GM19035 (cell line): ENCODE data around the gene UCMA.
"Not testable (repeated sequence)": the region's sequence is repeated elsewhere in the genome, so short reads cannot be mapped to it uniquely, and the experiment has no call there.

ENCODE experiments used
- ATAC-seq: cut with Tn5 transposase; IDR thresholded peaks from one replicate; pipeline ENCODE4 v1.9.1; 2021; ENCODE audit not compliant: unreplicated experiment

Gene UCMA

GRCh38 chr10:13234172-13234571 is at the start of gene UCMA:
Gene UCMA (minus strand): TSS chr10:13234374. CDS start chr10:13234258, 116 bp downstream.
- no peak for ATAC-seq

DNA sequence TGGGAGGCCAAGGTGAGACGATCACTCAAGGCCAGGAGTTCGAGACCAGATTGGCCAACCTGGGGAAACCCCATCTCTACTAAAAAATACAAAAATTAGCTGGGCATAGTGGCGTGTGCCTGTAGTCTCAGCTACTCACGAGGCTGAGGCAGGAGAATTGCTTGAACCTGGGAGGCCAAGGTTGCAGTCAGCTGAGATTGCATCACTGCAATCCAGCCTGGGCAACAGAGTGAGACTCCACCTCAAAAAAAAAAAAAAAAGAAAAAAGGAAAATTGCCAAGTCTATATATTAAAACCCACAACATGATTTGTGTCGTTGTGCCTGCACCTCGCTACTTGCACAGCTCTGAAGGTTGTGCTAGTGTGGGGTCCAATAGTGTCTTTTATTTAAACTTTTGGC is 48.2 kb upstream of the UCMA start:
- not testable (repeated sequence) for ATAC-seq

DNA sequence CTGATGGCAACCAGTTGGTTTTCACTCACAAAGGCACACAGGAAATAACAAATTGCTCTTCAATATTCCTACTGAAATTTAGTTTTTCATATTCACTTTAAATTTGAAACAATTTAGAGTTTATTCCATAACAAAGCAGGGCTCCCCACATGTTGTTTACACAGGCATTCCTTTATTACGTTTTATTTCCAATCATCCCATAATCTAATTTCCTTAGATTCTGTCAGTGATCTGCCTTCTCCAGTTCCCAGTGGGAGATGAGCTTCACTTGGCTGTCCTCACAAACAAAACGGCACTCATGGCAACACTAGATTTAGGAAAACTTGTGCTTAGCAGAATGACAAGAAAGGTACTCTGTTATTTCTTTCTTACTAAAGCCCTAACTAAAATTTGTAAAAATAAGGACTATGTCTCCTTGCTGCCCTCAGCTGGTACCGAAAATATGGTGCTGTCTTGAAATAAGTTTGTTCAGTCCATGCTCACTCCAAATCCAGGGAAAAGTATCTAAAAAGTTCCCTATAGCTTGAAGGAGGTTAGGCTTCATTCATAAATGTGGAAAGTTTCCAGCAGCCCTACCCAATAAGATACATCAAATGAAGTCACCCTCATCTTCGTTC is 42.7 kb upstream of the UCMA start:
- no peak for ATAC-seq

GRCh38 chr10:13276146-13276545 is 42.0 kb upstream of the UCMA start:
- not testable (repeated sequence) for ATAC-seq

GRCh38 chr10:13272164-13272571 is 38.0 kb upstream of the UCMA start:
- ATAC-seq: peak; percentile 46

GRCh38 chr10:13271552-13272163 is 37.5 kb upstream of the UCMA start:
- peak; percentile 91 for ATAC-seq

- no peak for ATAC-seq
These were observed 36.8 kb upstream of the UCMA start for GRCh38 chr10:13270877-13271551.

- ATAC-seq: no peak
These were observed 34.7 kb upstream of the UCMA start for GRCh38 chr10:13268841-13269240.

DNA sequence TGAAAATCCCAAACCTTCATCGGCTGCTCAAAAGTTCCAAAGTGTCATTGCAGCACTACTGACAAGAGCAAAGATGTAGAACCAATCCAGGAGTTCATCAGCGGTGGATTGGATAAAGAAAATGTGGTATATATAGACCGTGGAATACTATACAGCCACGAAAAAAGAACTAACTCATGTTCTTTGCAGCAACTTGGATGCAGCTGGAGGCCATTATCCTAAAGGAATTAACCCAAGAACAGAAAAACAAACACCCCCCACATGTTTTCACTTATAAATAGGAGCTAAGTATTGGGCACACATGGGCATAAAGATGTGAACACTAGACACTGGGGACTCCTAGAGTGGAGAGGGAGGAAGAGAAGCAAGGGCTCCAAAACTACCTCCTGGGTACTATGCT is 34.1 kb upstream of the UCMA start:
- ATAC-seq: no peak

DNA sequence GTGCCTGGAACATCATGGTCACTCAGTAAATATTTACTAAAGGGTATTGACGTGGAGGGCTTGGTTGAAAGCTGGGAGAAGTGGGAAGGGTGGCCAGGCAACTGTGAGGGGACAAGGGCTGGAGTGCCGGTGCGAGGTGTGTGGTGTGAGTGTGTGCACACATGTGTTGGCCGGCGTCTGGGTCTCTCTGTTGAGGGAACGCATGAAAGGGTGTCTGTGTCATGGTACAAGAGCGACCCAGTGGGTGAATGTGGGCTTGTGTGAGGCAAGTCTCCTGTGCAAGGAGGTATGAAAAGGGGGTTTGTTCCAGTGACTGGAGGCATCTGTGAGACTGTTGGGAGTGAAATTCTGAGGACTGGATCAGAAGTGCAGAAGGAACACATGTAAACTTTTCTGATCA is 29.4 kb upstream of the UCMA start:
- ATAC-seq: no peak

- ATAC-seq: no peak
These were observed 28.3 kb upstream of the UCMA start for GRCh38 chr10:13262433-13262832.

- no peak for ATAC-seq
These were observed 23.5 kb upstream of the UCMA start for GRCh38 chr10:13257621-13258140.

DNA sequence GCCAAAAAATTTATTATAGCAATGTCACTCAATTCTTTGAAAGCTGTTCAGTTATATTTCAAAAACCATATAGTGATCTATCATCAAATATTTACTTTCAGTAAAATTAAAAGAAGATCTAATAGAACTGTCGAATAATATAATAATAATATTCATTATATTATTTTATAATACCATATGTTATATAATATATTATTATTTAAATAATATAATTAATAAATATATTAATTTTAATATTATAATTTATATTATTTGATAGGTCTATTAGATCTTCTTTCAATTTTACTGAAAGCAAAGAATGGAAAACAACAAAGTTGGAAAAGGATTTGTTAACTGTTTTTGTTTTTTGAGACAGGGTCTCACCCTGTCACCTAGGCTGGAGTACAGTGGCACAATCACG is 22.5 kb upstream of the UCMA start:
- ATAC-seq: no peak

GRCh38 chr10:13253726-13254125 is 19.6 kb upstream of the UCMA start:
- no peak for ATAC-seq

DNA sequence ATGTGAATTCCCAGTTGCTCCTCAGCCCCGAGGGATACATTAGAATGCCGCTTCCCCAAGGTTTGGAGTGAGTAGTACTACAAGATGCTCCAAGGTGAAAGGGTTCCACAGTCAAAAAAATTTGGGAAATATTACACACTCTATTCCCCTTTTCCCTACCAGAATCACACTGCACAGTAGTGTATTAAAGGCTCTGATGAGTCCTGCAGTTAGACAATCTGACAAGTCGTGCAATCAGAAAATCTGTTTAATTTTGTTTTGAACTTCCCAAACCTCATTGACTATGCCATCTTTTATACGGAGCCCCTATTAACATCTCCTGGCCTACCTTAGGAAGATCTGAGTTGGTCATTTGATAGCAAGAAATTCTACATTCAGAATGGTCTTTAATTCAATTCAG is 13.6 kb upstream of the UCMA start:
- no peak for ATAC-seq

GRCh38 chr10:13247246-13247645 is 13.1 kb upstream of the UCMA start:
- no peak for ATAC-seq

DNA sequence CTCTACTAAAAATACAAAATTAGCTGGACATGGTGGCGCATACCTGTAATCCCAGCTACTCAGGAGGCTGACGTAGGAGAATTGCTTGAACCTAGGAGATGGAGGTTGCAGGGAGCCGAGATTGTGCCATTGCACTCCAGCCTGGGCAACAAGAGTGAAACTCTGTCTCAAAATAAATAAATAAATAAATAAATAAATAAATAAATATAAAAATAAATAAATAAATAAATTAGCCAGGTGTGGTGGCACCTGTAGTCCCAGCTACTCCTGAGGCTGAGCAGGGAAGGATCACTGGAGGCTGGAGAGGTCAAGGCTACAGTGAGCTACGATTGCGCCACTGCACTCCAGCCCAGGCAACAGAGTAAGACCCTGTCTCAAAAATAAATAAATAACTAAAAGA is 8.1 kb upstream of the UCMA start:
- ATAC-seq: not testable (repeated sequence)

DNA sequence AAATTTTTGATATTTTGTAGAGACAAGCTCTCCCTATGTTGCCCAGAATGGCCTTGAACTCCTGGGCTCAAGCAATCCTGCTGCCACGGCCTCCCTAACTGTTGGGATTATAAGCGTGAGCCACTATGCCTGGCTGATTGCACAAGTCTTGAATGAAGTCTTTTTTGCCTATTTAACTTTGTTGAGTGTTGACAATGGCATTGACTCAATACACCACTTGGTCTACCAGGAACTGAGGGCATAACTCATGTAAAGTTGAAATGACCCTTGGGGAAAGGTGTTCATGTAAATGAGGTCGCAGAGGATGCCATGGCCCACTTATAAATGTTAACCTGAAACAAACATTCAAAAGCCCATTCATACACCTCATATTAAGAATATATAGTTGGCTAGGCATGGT is 7.4 kb upstream of the UCMA start:
- no peak for ATAC-seq

- ATAC-seq: no peak
These were observed 5.7 kb upstream of the UCMA start for GRCh38 chr10:13239923-13240322.

DNA sequence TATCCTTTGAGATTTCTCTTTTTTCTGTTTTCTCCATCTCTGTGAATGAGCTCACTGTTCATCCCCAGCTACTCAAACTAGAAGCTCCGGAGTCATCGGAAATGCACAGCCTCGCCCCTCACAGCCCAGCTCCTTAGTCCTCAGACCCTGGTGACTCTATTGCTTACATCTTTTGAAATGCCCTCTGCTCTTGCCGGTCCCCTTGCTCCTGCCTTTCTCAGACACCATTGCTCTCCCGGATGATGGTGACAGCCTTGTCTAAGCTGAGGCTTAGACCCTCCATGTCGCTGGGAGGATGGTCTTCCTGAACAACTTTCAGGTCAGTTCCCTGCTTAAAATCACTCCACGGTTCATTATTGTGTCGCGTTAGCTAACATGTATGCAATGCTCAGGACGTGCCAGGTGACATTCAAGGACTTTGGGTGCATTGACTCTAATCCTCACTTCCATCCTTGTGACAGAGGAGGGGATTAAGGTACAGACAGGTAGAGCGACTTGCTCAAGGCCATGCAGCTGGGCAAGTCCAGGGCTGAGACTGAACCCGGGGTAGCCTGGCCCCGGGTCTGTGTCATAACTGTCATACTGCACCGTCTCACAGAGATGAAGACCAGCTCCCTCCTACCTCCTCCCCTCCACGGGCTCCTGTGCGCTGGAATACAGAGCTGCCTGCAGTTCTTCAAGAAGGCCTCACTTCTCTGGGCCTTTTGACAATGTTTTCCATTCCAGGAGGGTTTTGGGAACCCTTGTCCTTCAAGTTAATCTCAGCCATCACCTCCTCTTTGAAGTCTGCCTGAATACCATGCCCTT is 4.3 kb upstream of the UCMA start:
- no peak for ATAC-seq

DNA sequence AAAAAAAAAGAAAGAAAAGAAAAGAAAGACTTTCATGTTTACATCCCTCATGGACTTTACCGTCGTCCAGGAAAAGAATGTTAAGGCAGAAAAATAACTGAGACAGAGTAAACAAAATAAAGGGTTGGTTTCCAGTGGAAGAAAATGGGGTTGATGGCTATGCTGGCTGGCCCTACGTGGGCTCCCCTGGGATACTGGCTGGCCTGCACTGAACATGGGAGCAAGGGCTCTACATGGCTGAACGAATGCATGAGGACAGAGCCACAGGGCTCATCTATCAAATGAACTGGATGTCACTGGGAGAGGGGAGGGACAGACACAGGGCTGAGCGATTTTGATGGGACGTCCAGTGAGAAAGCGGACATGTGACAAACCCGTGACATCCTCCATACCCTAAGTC is 2.5 kb upstream of the UCMA start:
- no peak for ATAC-seq
